GM12878 (cell line): ENCODE results near the gene CLSTN2. TPM values are rescaled to one million over a fixed set of nuclear protein-coding genes. Genes with fewer than 3 reads are reported as not detected.

Experiments used
- ATAC-seq: fragments of 200-7000 bp; cut with Tn5 transposase; 3 replicates; pipeline ENCODE4 v1.9.1; 2020; ENCODE audit warnings: mild to moderate bottlenecking, moderate library complexity
- BruUV-seq: library from RNA; stranded (reverse); fragments of 400-500 nt; replicated peaks from 2 replicates; lab custom pipeline; 2021; lab: Mats Ljungman, UMichigan
- CTCF ChIA-PET: fragments of 300-600 bp; sonication (Branson Sonifier 250); formaldehyde crosslinking; extraction: SDS; loops from one replicate; lab custom pipeline; 2021; ENCODE audit warnings: inconsistent platforms; lab: Yijun Ruan, JAX
- POLR2A ChIA-PET: fragments of 350-600 bp; formaldehyde crosslinking; extraction: SDS; loops from one replicate; lab custom pipeline; 2021; ENCODE audit warnings: inconsistent platforms; lab: Charles Lee
- RAD21 ChIA-PET: fragments of 300-600 bp; sonication (Branson Sonifier 250); formaldehyde crosslinking; loops from one replicate; lab custom pipeline; 2023; ENCODE audit warnings: antibody characterized with exemption; ENCODE audit not compliant: unreplicated experiment; lab: Charles Lee
- SMC1A ChIA-PET: fragments of 300-600 bp; sonication (Branson Sonifier 250); formaldehyde crosslinking; loops from one replicate; lab custom pipeline; 2023; ENCODE audit not compliant: unreplicated experiment, uncharacterized antibody; lab: Charles Lee
- DNase-seq: peaks from one replicate; pipeline ENCODE4 v3.0.0-alpha.2; 2011; ENCODE audit warnings: low read depth, low spot score
- FAIRE-seq: peaks from 3 replicates; lab custom pipeline; 2011; peaks lifted over from hg19 to GRCh38; lab: Jason Lieb, UNC
- H2AFZ ChIP-seq: 2 replicates; pipeline ENCODE4 v1.6.0; 2011; ENCODE audit warnings: low read depth, low read length, control low read depth; ENCODE audit not compliant: control insufficient read depth
- H3K27ac ChIP-seq: 2 replicates; pipeline ENCODE4 v1.5.1; 2011; ENCODE audit warnings: control low read depth; ENCODE audit not compliant: control insufficient read depth, insufficient read depth
- H3K27me3 ChIP-seq, 2 experiments: replicated peaks in 1 of 2; 2 replicates each; pipeline versions ENCODE4 v1.6.0 to v1.6.1; 2011; ENCODE audit warnings: low read length in 1 of 2; ENCODE audit not compliant: control insufficient read depth in 2 of 2, insufficient read depth in 2 of 2
- H3K36me3 ChIP-seq, 2 experiments: 2 replicates each; pipeline ENCODE4 v1.5.1; 2011; ENCODE audit warnings: low read length in 1 of 2; ENCODE audit not compliant: control insufficient read depth in 2 of 2, insufficient read depth in 2 of 2
- H3K4me1 ChIP-seq: 2 replicates; pipeline ENCODE4 v1.6.1; 2011; ENCODE audit warnings: mild to moderate bottlenecking, low read length, moderate library complexity, mixed read lengths; ENCODE audit not compliant: control insufficient read depth, insufficient read depth
- H3K4me2 ChIP-seq: 2 replicates; pipeline ENCODE4 v1.6.0; 2011; ENCODE audit warnings: control low read depth; ENCODE audit not compliant: control insufficient read depth, insufficient read depth
- H3K4me3 ChIP-seq: fragments of 200-600 bp; sonication (generic); 2 replicates; pipeline ENCODE4 v1.5.1; 2016
- H3K79me2 ChIP-seq: 2 replicates; pipeline ENCODE4 v1.6.0; 2011; ENCODE audit warnings: low read length; ENCODE audit not compliant: control insufficient read depth, insufficient read depth
- H3K9ac ChIP-seq: 2 replicates; pipeline ENCODE4 v1.8.0; 2011; ENCODE audit warnings: low read length, control low read depth, mixed read lengths; ENCODE audit not compliant: control insufficient read depth, insufficient read depth
- H3K9me3 ChIP-seq: replicated peaks from 3 replicates; pipeline ENCODE4 v1.5.1; 2011; ENCODE audit warnings: mild to moderate bottlenecking, low read length; ENCODE audit not compliant: control insufficient read depth, insufficient read depth
- H4K20me1 ChIP-seq: 2 replicates; pipeline ENCODE4 v1.6.0; 2011; ENCODE audit not compliant: control insufficient read depth, insufficient read depth
- ATF7 ChIP-seq: fragments of 450-650 bp; IDR thresholded peaks from 2 replicates; pipeline ENCODE4 v1.6.1; 2016; ENCODE audit warnings: low read depth, mild to moderate bottlenecking
- BMI1 ChIP-seq: fragments of 450-650 bp; IDR thresholded peaks from 2 replicates; pipeline ENCODE4 v1.6.1; 2016; ENCODE audit warnings: mild to moderate bottlenecking, moderate library complexity, borderline replicate concordance
- CHD1 ChIP-seq: IDR thresholded peaks from 2 replicates; pipeline ENCODE4 v1.6.1; 2012; ENCODE audit warnings: low read depth, low read length, improper control_type of control experiment
- EP300 ChIP-seq, 2 experiments: fragments of 150-350 bp in 1 of 2; IDR thresholded peaks; 2 replicates each; pipeline ENCODE4 v1.6.1; 2011 to 2012; ENCODE audit warnings: low read depth in 2 of 2, low read length in 2 of 2, borderline replicate concordance in 1 of 2, improper control_type of control experiment in 1 of 2, inconsistent platforms in 1 of 2; ENCODE audit not compliant: control insufficient read depth in 1 of 2
- FOXK2 ChIP-seq: fragments of 450-650 bp; IDR thresholded peaks from 2 replicates; pipeline ENCODE4 v1.6.1; 2017; ENCODE audit warnings: mild to moderate bottlenecking, moderate library complexity
- HDGF ChIP-seq: fragments of 450-650 bp; IDR thresholded peaks from 2 replicates; pipeline ENCODE4 v1.6.1; 2016; ENCODE audit warnings: antibody characterized with exemption
- IKZF1 ChIP-seq: fragments of 450-650 bp; conservative IDR thresholded peaks from 2 replicates; pipeline ENCODE4 v1.6.1; 2017; ENCODE audit warnings: antibody characterized with exemption, mild to moderate bottlenecking
- LARP7 ChIP-seq: fragments of 450-650 bp; IDR thresholded peaks from 2 replicates; pipeline ENCODE4 v1.6.1; 2017; ENCODE audit warnings: mild to moderate bottlenecking
- MEF2A ChIP-seq: IDR thresholded peaks from 2 replicates; pipeline ENCODE4 v1.6.1; 2011; ENCODE audit warnings: low read depth, mild to moderate bottlenecking, low read length, moderate library complexity; ENCODE audit not compliant: insufficient read depth
- NR2F1 ChIP-seq: fragments of 450-650 bp; conservative IDR thresholded peaks from 2 replicates; pipeline ENCODE4 v1.6.1; 2017; ENCODE audit warnings: mild to moderate bottlenecking
- PAX8 ChIP-seq: fragments of 450-650 bp; IDR thresholded peaks from 2 replicates; pipeline ENCODE4 v1.6.1; 2017; ENCODE audit warnings: mild to moderate bottlenecking, moderate library complexity
- POLR2AphosphoS5 ChIP-seq: IDR thresholded peaks from 2 replicates; pipeline ENCODE4 v1.6.1; 2011; ENCODE audit warnings: mild to moderate bottlenecking, low read length, inconsistent platforms
- RCOR1 ChIP-seq: conservative IDR thresholded peaks from 2 replicates; pipeline ENCODE4 v1.6.1; 2012; ENCODE audit warnings: low read depth, low read length, improper control_type of control experiment
- SIX5 ChIP-seq: IDR thresholded peaks from 2 replicates; pipeline ENCODE4 v1.6.1; 2011; ENCODE audit warnings: mild to moderate bottlenecking, low read depth, low read length, moderate library complexity; ENCODE audit not compliant: severe bottlenecking
- SMAD5 ChIP-seq: IDR thresholded peaks from 2 replicates; pipeline ENCODE4 v1.6.1; 2016; ENCODE audit warnings: antibody characterized with exemption, low read depth
- SUZ12 ChIP-seq: fragments of 200-600 bp; sonication (generic); IDR thresholded peaks from one replicate; pipeline ENCODE4 v1.6.1; 2018; ENCODE audit warnings: antibody characterized with exemption, mild to moderate bottlenecking; ENCODE audit not compliant: unreplicated experiment
- ZNF274 ChIP-seq: IDR thresholded peaks from one replicate; pipeline ENCODE4 v1.8.0; 2011; ENCODE audit not compliant: insufficient read length, insufficient read depth
- ZNF384 ChIP-seq: IDR thresholded peaks from 2 replicates; pipeline ENCODE4 v1.6.1; 2012; ENCODE audit warnings: low read depth, mild to moderate bottlenecking, low read length, improper control_type of control experiment, borderline replicate concordance
- WGBS: methylation state at CpG from one replicate; pipeline ENCODE4 v1.1.6; 2016; ENCODE audit warnings: low lambda C conversion rate; ENCODE audit not compliant: insufficient replicate concordance, insufficient coverage; ENCODE audit errors: missing lambda C conversion rate; 5-methylcytosine and 5-hydroxymethylcytosine counted together
- in situ Hi-C: fragments of 300-500 bp; cut with MboI; formaldehyde crosslinking; loops from 9 replicates; pipeline ENCODE4 v1.14.3; 2018; ENCODE audit warnings: mixed read lengths
- intact Hi-C: fragments of 100-400 bp; cut with micrococcal nuclease; formaldehyde crosslinking; loops from one replicate; pipeline ENCODE4 v1.14.2; 2022; ENCODE audit not compliant: unreplicated experiment
- polyA plus RNA-seq, 11 experiments: library from polyadenylated mRNA; depleted of rRNA in 4 of 11; unstranded in 6 of 11; stranded (reverse) in 5 of 11; fragments of >200 nt; fragmentation: Nextera tagmentation in 4 of 11; fragmentation: Illumina TruSeq in 1 of 11; extraction: Ambion mirVana in 4 of 11; extraction: Trizol in 1 of 11; gene quantifications; 1 replicate in 1 of 11; 2 replicates in 10 of 11; pipeline versions ENCODE4 v1.2.1 to v1.2.3, GENCODE V29; 2011 to 2016; ENCODE audit warnings: inconsistent platforms in 2 of 11, missing spikeins in 2 of 11, low read depth in 1 of 11
- total RNA-seq, 4 experiments: library from RNA; depleted of rRNA in 3 of 4; stranded (reverse); fragments of >200 nt in 3 of 4; fragmentation: Illumina TruSeq in 1 of 4; extraction: Trizol in 1 of 4; gene quantifications; 2 replicates each; pipeline versions ENCODE4 v1.2.1 to v1.2.3, GENCODE V29; 2013 to 2021
- TF ChIP-seq, protein P1 (sequence below): fragments of 450-650 bp; IDR thresholded peaks from 2 replicates; pipeline ENCODE4 v1.6.1; 2017; ENCODE audit warnings: borderline replicate concordance
- TF ChIP-seq, protein P2 (sequence below): IDR thresholded peaks from 2 replicates; pipeline ENCODE4 v1.6.1; 2011; ENCODE audit warnings: borderline replicate concordance, low read depth, mild to moderate bottlenecking, moderate library complexity, mixed read lengths, low read length; ENCODE audit not compliant: insufficient read depth; ENCODE audit errors: extremely low read length

Gene CLSTN2
- total and polyA plus RNA-seq, 10 of the 15 experiments (the other 5 are each of a cell fraction or from before 2014, with no cell fraction given) = under 0.01 to 0.10 (median under 0.01) TPM; not detected in 5

DNA sequence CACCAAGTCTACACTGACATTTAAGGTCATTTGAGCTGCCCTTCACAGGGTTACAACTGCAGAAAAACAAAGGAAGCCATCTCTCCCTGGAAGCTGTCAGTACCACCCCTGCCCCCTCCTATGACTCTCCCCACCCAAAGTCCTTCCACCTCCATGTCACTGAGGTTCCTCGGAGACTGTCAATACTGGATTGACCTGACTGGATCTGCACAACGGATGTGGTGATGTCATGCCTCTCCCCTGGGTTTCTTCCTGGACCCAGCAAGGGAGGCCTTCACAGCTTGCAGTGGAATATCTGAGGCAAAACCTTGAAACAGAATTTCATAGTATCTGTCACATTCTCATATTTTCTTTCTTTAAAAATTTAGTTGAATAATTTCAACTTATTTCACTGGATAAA, 153.5 kb downstream of the CLSTN2 start:
- intact Hi-C loops = no loop called here
- H3K9ac ChIP-seq = no peak overlapping the region
- no peaks in the 10 kb centered on the region for H3K36me3 ChIP-seq
- ATAC-seq (no peak), FAIRE-seq (no peak), DNase-seq (no peak)
- H3K4me1 ChIP-seq = no peaks in the 10 kb centered on the region
- ChIA-PET RAD21 (no interaction called here), POLR2A (interaction anchor here (0.5 kb wide), 1 partner anchor 1226 kb away, joined by 6 read pairs; no protein-coding TSS in a partner anchor), CTCF (no interaction called here), SMC1A (no interaction called here)
- no peak overlapping the region for H3K4me3 ChIP-seq
- H3K27me3 ChIP-seq = no peaks in the 10 kb centered on the region
- in situ Hi-C loops = no loop called here
- no TSS peak for BruUV-seq
- no peaks in the 10 kb centered on the region for H3K9me3 ChIP-seq
- H3K79me2 ChIP-seq = no peaks in the 10 kb centered on the region
- H4K20me1 ChIP-seq = no peaks in the 10 kb centered on the region
- TF ChIP-seq EP300 (IDR thresholded peaks at IDR 0.05; ENCODE audit: borderline replicate concordance in 1 of 2, control insufficient read depth in 1 of 2, low read depth in 2 of 2, low read length in 2 of 2) (no peak), ZNF274 (no peak), FOXK2 (no peak), HDGF (no peak), SUZ12 (no peak), SIX5 (no peak), IKZF1 (no peak), NR2F1 (no peak), ATF7 (no peak), RCOR1 (no peak), POLR2AphosphoS5 (no peak), PAX8 (no peak), ZNF384 (no peak), SMAD5 (no peak), LARP7 (no peak), CHD1 (no peak), MEF2A (no peak), BMI1 (no peak)
- TF ChIP-seq, protein P1, sequence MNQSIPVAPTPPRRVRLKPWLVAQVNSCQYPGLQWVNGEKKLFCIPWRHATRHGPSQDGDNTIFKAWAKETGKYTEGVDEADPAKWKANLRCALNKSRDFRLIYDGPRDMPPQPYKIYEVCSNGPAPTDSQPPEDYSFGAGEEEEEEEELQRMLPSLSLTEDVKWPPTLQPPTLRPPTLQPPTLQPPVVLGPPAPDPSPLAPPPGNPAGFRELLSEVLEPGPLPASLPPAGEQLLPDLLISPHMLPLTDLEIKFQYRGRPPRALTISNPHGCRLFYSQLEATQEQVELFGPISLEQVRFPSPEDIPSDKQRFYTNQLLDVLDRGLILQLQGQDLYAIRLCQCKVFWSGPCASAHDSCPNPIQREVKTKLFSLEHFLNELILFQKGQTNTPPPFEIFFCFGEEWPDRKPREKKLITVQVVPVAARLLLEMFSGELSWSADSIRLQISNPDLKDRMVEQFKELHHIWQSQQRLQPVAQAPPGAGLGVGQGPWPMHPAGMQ = no peak
- TF ChIP-seq, protein P2, sequence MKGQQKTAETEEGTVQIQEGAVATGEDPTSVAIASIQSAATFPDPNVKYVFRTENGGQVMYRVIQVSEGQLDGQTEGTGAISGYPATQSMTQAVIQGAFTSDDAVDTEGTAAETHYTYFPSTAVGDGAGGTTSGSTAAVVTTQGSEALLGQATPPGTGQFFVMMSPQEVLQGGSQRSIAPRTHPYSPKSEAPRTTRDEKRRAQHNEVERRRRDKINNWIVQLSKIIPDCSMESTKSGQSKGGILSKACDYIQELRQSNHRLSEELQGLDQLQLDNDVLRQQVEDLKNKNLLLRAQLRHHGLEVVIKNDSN = no peak
- 13% methylated on average over 2 of the region's 2 CpGs for WGBS
- no peak overlapping the region for H2AFZ ChIP-seq
- no peak overlapping the region for H3K27ac ChIP-seq
- H3K4me2 ChIP-seq = no peak overlapping the region
